WTC11 (cell line): Measurements from ENCODE around the gene MED26. TPM values are rescaled to one million over a fixed set of nuclear protein-coding genes. Genes with fewer than 3 reads are reported as not detected.

Experiments
- ATAC-seq: fragments of 200-7000 bp; cut with Tn5 transposase; 2 replicates; pipeline ENCODE4 v1.10.0; 2021; ENCODE audit warnings: mild to moderate bottlenecking, moderate library complexity
- CTCF ChIA-PET: fragments of 300-600 bp; sonication (Branson Sonifier 250); formaldehyde crosslinking; loops from one replicate; lab custom pipeline; 2021; ENCODE audit warnings: antibody characterized with exemption; lab: Charles Lee
- POLR2A ChIA-PET: fragments of 350-600 bp; sonication (Branson Sonifier 250); formaldehyde crosslinking; loops from one replicate; lab custom pipeline; 2021; ENCODE audit warnings: antibody characterized with exemption; lab: Charles Lee
- DNase-seq: peaks from one replicate; pipeline ENCODE4 v3.0.0; 2021; ENCODE audit warnings: low spot score
- H3K27ac Mint-ChIP-seq: 2 replicates; pipeline ENCODE4 v1.8.0; 2021; ENCODE audit warnings: mixed read lengths
- H3K27me3 Mint-ChIP-seq: 2 replicates; pipeline ENCODE4 v1.8.0; 2021; ENCODE audit warnings: low read depth, mild to moderate bottlenecking, moderate library complexity, mixed read lengths
- H3K36me3 Mint-ChIP-seq: 2 replicates; pipeline ENCODE4 v1.8.0; 2021; ENCODE audit warnings: mixed read lengths
- H3K4me1 Mint-ChIP-seq: 2 replicates; pipeline ENCODE4 v1.8.0; 2022; ENCODE audit warnings: mixed read lengths
- H3K4me3 Mint-ChIP-seq: 2 replicates; pipeline ENCODE4 v1.8.0; 2021; ENCODE audit warnings: mild to moderate bottlenecking, moderate library complexity, mixed read lengths
- H3K9me3 Mint-ChIP-seq: 2 replicates; pipeline ENCODE4 v1.8.0; 2021; ENCODE audit warnings: mixed read lengths
- ATF2 ChIP-seq: sonication (generic); formaldehyde crosslinking; IDR thresholded peaks from 2 replicates; pipeline ENCODE4 v1.8.1; 2022; ENCODE audit warnings: low read depth, missing genetic modification reagents, borderline replicate concordance
- CREM ChIP-seq: sonication (generic); formaldehyde crosslinking; IDR thresholded peaks from 2 replicates; pipeline ENCODE4 v1.8.1; 2022; ENCODE audit warnings: mild to moderate bottlenecking, missing genetic modification reagents, moderate library complexity
- E2F1 ChIP-seq: sonication (generic); formaldehyde crosslinking; IDR thresholded peaks from 2 replicates; pipeline ENCODE4 v1.8.0; 2022; ENCODE audit warnings: mild to moderate bottlenecking, missing genetic modification reagents
- E2F5 ChIP-seq: sonication (generic); formaldehyde crosslinking; IDR thresholded peaks from 2 replicates; pipeline ENCODE4 v1.8.1; 2022; ENCODE audit warnings: mild to moderate bottlenecking, moderate library complexity, missing genetic modification reagents
- JAZF1 ChIP-seq: fragments of 250-450 bp; sonication (Bioruptor Pico); IDR thresholded peaks from 2 replicates; pipeline ENCODE4 v1.9.0; 2021; ENCODE audit warnings: moderate library complexity, mild to moderate bottlenecking, inconsistent platforms
- JUN ChIP-seq: sonication (generic); formaldehyde crosslinking; IDR thresholded peaks from 2 replicates; pipeline ENCODE4 v1.8.0; 2023; ENCODE audit warnings: mild to moderate bottlenecking, missing genetic modification reagents
- MLX ChIP-seq: sonication (generic); formaldehyde crosslinking; IDR thresholded peaks from 2 replicates; pipeline ENCODE4 v1.8.1; 2023; ENCODE audit warnings: mild to moderate bottlenecking, missing genetic modification reagents, moderate library complexity
- MXD4 ChIP-seq: fragments of 250-450 bp; sonication (Bioruptor Pico); IDR thresholded peaks from 2 replicates; pipeline ENCODE4 v1.8.0; 2021; ENCODE audit warnings: mild to moderate bottlenecking, moderate library complexity, borderline replicate concordance
- NFATC4 ChIP-seq: fragments of 250-450 bp; sonication (Bioruptor Pico); IDR thresholded peaks from 2 replicates; pipeline ENCODE4 v1.9.0; 2021; ENCODE audit warnings: mild to moderate bottlenecking
- NR1H2 ChIP-seq: sonication (generic); formaldehyde crosslinking; IDR thresholded peaks from 2 replicates; pipeline ENCODE4 v1.9.0; 2021; ENCODE audit warnings: mild to moderate bottlenecking, moderate library complexity, missing genetic modification reagents
- NR2C2 ChIP-seq: sonication (generic); formaldehyde crosslinking; IDR thresholded peaks from 2 replicates; pipeline ENCODE4 v1.8.0; 2022; ENCODE audit warnings: mild to moderate bottlenecking, missing genetic modification reagents
- NR3C1 ChIP-seq: sonication (generic); formaldehyde crosslinking; conservative IDR thresholded peaks from 2 replicates; pipeline ENCODE4 v1.8.1; 2023; ENCODE audit warnings: low read depth, mild to moderate bottlenecking, missing genetic modification reagents
- PREB ChIP-seq: sonication (generic); formaldehyde crosslinking; IDR thresholded peaks from 2 replicates; pipeline ENCODE4 v1.8.1; 2022; ENCODE audit warnings: mild to moderate bottlenecking, missing genetic modification reagents, moderate library complexity, borderline replicate concordance
- RORB ChIP-seq: fragments of 250-450 bp; sonication (Bioruptor Pico); IDR thresholded peaks from 2 replicates; pipeline ENCODE4 v1.9.0; 2021; ENCODE audit warnings: mild to moderate bottlenecking
- SP1 ChIP-seq: sonication (generic); formaldehyde crosslinking; conservative IDR thresholded peaks from 2 replicates; pipeline ENCODE4 v1.8.1; 2022; ENCODE audit warnings: missing genetic modification reagents
- STAT6 ChIP-seq: sonication (generic); formaldehyde crosslinking; conservative IDR thresholded peaks from 2 replicates; pipeline ENCODE4 v1.8.1; 2023; ENCODE audit warnings: mild to moderate bottlenecking, low read depth, missing genetic modification reagents, moderate library complexity
- TEAD4 ChIP-seq: sonication (generic); formaldehyde crosslinking; IDR thresholded peaks from 2 replicates; pipeline ENCODE4 v1.8.0; 2022; ENCODE audit warnings: mild to moderate bottlenecking, missing genetic modification reagents
- ZBTB21 ChIP-seq: sonication (generic); formaldehyde crosslinking; IDR thresholded peaks from 2 replicates; pipeline ENCODE4 v1.8.1; 2023; ENCODE audit warnings: mild to moderate bottlenecking, missing genetic modification reagents, borderline replicate concordance
- ZNF121 ChIP-seq: sonication (generic); formaldehyde crosslinking; IDR thresholded peaks from 2 replicates; pipeline ENCODE4 v1.8.0; 2023; ENCODE audit warnings: missing genetic modification reagents
- ZNF263 ChIP-seq: sonication (generic); formaldehyde crosslinking; IDR thresholded peaks from 2 replicates; pipeline ENCODE4 v1.8.1; 2022; ENCODE audit warnings: low read depth, mild to moderate bottlenecking, moderate library complexity, missing genetic modification reagents
- ZSCAN18 ChIP-seq: fragments of 250-450 bp; sonication (Bioruptor Pico); IDR thresholded peaks from 2 replicates; pipeline ENCODE4 v2.1.2; 2022; ENCODE audit warnings: mild to moderate bottlenecking, moderate library complexity
- total RNA-seq: library from RNA; stranded (reverse); gene quantifications from 3 replicates; pipeline ENCODE4 v1.2.3, GENCODE V29; 2021

The MED26 gene
- total RNA-seq, 1 experiment from 2014 or later = 14.2 TPM

GRCh38 chr19:16637535-16637934 lies 9.5 kb upstream of the MED26 start:
- Mint-ChIP-seq H3K36me3 (peaks cover 30% of the 10 kb centered on the region), H3K27me3 (no peaks in the 10 kb centered on the region), H3K9me3 (no peaks in the 10 kb centered on the region), H3K4me3 (no peak overlapping the region), H3K27ac (no peak overlapping the region; the same call in 1 of the 2 replicates), H3K4me1 (peaks cover 3% of the 10 kb centered on the region; the same call in 1 of the 2 replicates)
- ATAC-seq (no peak), DNase-seq (no peak)
- ChIA-PET CTCF (no interaction called here), POLR2A (interaction anchor here (0.7 kb wide), 1 partner anchor 583 kb away, joined by 4 read pairs; no protein-coding TSS in a partner anchor)
- TF ChIP-seq E2F1 = no peak
- no peak for TF ChIP-seq MLX (CRISPR knock-in tag)
- no peak for TF ChIP-seq PREB (CRISPR knock-in tag)
- no peak for TF ChIP-seq ZBTB21 (CRISPR knock-in tag)
- TF ChIP-seq JAZF1 (CRISPR knock-in tag) = no peak
- no peak for TF ChIP-seq ZNF121 (CRISPR knock-in tag)
- TF ChIP-seq ATF2 (CRISPR knock-in tag) = no peak
- no peak for TF ChIP-seq TEAD4 (CRISPR knock-in tag)
- no peak for TF ChIP-seq NR2C2 (CRISPR knock-in tag)
- TF ChIP-seq NR3C1 (CRISPR knock-in tag) = no peak
- no peak for TF ChIP-seq NR1H2
- TF ChIP-seq STAT6 (CRISPR knock-in tag) = no peak
- no peak for TF ChIP-seq JUN

- peaks cover 11% of the 10 kb centered on the region; the same call in 1 of the 2 replicates for H3K36me3 Mint-ChIP-seq
- H3K9me3 Mint-ChIP-seq = no peaks in the 10 kb centered on the region
- DNase-seq = no peak
- ChIA-PET POLR2A (no interaction called here), CTCF (no interaction called here)
- ATAC-seq = no peak
- H3K4me1 Mint-ChIP-seq = peaks cover 11% of the 10 kb centered on the region
- H3K4me3 Mint-ChIP-seq = no peak overlapping the region
- no peak overlapping the region for H3K27ac Mint-ChIP-seq
- H3K27me3 Mint-ChIP-seq = no peaks in the 10 kb centered on the region
- TF ChIP-seq CREM (CRISPR knock-in tag) (no peak), TEAD4 (CRISPR knock-in tag) (no peak), RORB (CRISPR knock-in tag) (no peak), ZSCAN18 (no peak), E2F5 (CRISPR knock-in tag) (no peak), ZNF263 (CRISPR knock-in tag) (no peak), NR2C2 (CRISPR knock-in tag) (no peak), MLX (CRISPR knock-in tag) (no peak), NR1H2 (no peak), MXD4 (CRISPR knock-in tag) (no peak), ATF2 (CRISPR knock-in tag) (no peak), SP1 (CRISPR knock-in tag) (no peak), ZNF121 (CRISPR knock-in tag) (no peak), NFATC4 (CRISPR knock-in tag) (no peak)
Observed at GRCh38 chr19:16631465-16631864, 3.5 kb upstream of the MED26 start.
